NCI-H2196 treated with DMSO at 0.1 percent for 48 hours (cell line): ENCODE results near the gene MYDGF.
A peak's percentile ranks its signal among the peaks of the same experiment; 100 is the strongest.

Source experiments
- DNase-seq: peaks from one replicate; lab custom pipeline; 2025; ENCODE audit not compliant: unreplicated experiment; lab: John Stamatoyannopoulos, UW

Gene MYDGF

DNA sequence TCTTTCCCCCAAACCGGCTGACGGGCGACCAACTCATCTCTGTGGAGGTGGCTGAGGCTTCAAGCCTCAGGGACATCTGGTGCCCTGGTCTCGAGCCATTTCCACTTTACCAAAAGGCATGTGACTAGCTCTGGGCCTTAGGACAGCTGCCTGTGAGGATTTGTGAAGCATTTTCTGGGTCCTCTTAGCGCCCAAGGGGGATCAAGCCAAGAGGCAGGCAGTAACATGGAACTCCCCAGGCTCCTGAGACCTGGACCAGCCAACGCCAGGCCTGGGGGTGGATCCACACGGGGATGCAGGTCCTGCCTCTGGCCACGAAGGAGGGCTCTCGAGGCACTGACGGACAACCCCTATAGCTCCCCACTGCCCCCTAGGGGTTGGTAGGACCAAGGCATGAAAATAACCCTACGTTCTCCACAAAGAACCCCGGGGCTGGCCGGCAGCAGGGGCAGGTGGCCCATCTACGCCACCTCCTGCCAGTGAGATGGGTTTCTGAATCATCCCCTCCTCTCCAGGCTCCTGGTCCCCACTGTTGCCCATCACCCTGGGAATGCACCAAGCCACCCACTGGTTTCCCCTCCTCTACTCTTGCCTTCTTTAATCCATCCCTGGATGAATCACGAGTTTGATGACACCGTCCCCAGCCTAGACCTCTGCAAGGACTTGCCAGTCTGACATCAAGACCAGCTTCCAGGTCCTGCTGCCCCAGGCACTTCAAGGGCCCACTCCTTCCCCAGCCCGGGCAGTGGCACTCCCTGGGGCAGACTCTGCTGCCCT, 7.0 kb upstream of the MYDGF start:
- DNase-seq = peak; percentile 31

DNA sequence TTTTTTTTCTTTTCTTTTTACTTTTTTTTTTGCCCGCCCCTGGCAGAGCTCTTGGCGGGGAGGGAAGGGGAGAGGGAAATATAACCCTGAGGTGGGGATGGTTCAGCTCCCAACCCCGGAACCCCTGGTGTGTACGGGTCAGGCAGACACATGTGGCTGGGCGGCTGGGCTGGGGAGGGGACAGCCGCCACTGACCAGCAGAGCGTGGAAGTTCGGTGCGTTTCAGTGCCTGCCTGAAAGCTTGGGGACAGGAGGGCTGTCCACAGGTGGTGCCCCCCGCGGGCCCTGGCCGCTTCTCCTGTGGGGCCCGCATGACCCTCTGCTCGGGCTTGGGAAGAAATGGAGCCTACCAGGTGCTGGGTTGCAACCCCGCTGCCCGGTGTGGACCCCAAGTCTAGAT, 5.2 kb upstream of the MYDGF start:
- no peak for DNase-seq

DNA sequence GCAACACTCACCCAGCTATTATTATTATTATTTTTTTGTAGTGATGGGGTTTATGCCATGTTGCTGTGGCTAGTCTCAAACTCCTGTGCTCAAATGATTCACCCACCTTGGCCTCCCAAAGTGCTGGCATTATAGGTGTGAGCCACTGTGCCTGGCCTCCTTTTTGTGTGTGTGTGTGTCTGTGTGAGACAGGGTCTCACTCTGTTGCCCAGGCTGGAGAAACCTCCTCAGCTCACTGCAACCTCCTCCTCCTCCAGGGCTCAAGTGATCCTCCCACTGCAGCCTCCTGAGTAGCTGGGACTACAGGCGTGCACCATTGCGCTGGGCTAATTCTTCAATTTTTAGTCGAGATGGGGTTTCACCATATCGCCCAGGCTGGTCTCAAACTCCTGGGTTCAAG, 3.6 kb upstream of the MYDGF start:
- no peak for DNase-seq

DNA sequence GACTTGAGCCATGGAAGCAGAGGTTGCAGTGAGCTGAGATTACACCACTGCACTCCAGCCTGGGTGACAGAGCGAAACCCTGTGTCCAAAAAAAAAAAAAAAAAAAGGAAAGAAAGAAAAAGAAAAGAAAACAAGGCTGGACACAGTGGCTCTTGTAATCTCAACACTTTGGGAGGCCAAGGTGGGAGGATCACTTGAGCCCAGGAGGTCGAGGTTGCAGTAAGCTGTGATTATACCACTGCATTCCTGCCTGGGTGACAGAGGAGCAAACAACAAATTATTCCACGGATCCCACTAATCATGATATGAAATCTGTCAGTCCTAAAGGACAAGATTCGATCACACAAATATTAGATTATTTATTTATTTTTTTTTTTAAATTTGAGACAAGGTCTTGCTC, 3.1 kb upstream of the MYDGF start:
- no peak for DNase-seq

DNA sequence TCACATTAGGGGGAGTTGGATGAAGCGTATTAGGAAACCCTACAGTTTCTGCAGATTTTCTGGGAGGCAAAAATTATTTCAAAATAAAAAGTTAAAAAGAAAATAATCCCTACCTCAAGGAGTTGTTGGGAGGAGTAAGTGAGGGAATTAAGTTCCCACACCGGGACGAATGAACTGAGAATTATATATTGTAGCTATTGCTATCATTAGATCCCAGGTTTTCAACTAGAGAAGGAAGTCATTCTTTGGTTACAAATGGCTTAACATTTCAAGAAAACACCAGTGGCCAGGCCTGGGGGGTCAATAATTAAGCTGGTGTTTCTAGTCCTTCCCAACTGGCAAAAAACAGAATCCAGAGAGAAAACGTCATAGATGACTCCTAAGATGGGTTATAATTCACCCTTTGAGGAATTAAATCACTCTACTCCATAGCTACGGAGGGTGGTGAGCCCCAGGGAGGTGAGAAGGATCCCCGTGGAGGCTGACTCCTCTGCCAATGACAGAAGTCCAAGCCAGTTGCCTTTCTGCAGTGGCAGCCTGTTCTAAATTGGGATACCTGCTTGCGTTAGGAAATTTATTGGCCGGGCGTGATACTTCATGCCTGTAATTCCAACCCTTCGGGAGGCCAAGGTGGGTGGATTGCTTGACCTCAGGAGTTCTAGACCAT, 1.2 kb upstream of the MYDGF start:
- DNase-seq = no peak

DNA sequence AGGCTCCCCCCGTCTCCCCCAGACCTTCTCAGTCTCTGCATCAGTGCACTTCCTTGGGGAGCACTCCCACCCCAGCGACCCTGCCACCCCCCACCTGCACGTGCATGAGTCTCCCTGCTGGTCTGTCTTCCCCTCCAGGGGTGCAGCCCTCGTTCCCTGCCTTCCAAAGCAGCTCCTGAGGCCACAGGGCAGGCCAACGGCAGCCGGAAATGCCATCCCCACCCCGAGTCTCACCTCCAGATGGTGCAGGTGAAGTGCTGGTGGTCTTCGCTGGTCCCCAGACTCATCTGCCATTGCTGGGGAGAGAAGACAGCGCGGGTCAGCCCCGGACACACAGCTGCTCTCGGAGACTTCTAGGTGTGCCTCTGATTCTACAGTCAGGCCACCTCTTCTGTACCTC, 5.5 kb downstream of the MYDGF start:
- no peak for DNase-seq

DNA sequence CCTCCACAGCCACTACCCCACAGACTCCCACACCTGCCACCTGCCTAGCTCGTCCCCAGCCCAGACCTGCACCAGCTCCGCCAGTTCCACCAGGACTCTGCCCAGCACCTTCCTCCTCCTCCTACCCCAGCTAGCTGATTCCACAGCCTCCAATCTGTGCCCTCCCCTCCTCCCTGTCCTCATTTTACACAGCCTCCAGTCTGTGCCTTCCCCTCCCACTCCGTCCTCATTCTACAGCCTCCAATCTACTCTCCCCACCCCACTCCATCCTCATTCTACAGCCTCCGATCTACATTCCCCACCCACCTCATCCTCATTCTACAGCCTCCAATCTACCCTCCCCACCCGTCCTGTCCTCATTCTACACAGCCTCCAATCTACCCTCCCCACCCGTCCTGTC, 7.3 kb downstream of the MYDGF start:
- no peak for DNase-seq

DNA sequence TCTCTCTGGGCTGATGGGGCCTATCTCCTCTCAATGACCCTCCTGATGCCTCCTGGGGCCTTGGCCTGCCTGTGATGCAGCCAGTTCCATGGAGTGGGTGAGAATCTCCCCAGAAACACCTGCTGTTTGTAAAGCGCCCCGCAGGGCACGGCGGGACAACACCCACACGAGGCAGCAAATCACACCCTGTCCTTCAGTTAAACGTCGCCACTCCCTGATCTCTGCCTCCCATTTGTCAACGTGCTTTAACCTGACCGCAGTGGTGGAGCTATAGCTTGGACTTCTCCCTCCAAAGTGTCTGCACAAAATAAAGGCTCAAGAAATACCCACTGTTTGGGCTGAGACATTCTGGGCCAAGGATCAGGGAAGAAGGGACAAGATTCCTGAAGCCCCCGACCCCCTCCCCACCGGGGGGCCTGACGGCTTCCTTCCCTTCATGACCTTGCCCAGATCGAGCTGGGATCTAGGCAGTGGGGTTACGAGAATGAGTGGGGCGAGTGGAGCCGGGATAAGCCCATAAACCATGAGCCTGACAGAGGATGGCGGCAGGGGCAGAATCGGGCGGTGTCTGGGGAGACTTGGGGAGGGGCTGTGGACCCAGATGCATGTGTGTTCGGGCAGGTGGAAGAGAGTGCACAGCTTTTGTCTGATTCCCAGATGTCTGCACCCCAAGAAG, 8.0 kb downstream of the MYDGF start:
- DNase-seq = no peak

DNA sequence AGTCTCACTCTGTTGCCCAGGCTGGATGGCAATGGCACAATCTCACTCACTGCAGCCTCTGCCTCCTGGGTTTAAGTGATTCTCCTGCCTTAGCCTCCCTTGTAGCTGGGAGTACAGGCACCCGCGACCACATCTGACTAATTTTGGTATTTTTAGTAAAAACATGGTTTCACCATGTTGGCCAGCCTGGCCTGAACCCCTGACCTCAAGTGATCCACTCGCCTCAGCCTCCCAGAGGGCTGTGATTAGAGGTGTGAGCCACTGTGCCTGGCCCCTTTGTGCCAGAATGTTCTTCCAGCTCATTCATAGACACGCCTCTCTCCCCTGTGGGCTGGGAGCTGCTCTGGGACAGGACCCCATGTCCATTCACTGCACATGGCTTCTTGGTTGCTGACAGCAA, 9.1 kb downstream of the MYDGF start:
- no peak for DNase-seq

DNA sequence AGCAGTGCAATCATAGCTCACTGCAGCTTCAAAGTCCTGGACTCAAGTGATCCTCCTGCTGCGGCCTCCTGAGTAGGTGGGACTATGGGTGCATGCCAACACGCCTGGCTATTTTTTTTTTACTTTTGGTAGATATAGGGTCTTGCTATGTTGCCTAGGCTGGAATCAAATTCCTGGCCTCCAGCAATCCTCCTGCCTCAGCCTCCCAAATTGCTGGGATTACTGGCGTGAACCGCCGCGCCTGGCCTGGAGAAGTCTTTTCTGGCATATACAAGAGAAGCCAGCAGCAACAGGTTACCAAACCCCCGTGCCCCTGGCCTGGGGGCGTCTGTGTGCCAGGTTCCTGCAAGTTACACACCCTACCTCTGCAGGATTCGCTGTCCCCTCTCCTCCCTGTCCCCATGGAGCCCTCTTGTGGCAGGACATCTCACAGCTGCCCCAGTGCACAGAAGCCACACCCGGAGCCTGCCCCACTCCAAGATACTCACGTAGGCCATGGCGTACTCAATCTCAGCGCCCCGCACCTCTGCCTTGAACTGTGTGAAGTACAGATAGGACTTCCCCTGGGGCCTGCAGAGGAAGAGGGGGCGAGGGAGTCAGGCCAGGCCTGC, 9.9 kb downstream of the MYDGF start:
- peak; percentile 21 for DNase-seq

DNA sequence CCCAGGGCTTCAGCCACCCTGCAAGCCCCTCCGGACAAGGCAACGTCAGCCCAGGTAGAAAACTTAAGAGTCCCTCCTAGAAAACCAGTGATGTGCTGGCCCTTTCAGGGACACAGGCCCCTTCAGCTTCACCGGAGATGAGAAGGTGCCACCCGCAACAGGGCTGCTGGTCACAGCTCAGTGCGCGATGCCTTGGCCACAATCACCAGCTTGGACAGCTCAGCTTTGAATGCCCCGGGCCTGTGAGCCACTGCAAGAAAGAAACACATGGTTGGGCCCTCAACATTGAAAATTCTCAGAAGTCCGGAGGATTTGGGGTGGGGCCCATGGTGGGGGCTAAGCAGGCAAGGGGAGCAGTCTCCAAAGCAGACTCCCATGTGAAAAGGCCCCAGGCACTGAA, 12.3 kb downstream of the MYDGF start:
- no peak for DNase-seq

DNA sequence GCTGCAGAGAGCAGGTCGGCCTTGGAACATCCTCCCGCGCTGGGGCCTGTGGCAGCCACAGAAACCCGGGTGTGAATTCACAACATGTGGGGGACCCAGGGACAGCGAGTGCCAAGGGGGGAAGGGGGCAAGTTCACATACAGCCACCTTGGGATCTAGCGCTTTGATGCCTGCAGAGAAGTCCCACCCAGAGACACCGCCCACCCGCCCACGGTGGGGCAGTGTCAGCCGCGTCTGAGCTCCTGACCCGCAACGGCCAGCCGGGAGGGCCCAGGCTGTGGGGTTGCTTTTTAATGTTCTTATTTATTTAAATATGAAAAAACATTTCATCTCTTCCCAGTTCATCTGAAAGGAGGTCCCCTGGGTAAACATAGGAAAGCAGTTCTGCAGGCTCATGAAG, 12.9 kb downstream of the MYDGF start:
- no peak for DNase-seq

DNA sequence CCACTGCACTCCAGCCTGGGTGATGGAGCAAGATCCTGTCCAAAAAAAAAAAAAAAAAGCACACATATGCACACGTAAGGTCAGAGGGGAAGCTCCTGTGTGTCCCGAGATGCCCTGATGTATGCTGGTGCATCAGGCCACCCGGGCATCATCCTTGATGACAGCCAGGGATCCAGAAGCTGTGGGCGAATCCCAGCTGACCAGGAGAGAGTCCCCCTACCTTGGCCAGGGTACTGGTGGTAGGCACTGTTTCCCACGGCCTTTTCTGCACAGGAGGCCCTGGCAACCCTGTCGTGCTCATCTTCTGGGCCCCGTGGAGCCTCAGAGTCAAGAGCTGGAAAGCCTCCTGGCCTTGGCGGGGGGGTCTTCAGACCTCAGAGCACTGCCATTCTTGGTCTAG, 14.0 kb downstream of the MYDGF start:
- DNase-seq = no peak

DNA sequence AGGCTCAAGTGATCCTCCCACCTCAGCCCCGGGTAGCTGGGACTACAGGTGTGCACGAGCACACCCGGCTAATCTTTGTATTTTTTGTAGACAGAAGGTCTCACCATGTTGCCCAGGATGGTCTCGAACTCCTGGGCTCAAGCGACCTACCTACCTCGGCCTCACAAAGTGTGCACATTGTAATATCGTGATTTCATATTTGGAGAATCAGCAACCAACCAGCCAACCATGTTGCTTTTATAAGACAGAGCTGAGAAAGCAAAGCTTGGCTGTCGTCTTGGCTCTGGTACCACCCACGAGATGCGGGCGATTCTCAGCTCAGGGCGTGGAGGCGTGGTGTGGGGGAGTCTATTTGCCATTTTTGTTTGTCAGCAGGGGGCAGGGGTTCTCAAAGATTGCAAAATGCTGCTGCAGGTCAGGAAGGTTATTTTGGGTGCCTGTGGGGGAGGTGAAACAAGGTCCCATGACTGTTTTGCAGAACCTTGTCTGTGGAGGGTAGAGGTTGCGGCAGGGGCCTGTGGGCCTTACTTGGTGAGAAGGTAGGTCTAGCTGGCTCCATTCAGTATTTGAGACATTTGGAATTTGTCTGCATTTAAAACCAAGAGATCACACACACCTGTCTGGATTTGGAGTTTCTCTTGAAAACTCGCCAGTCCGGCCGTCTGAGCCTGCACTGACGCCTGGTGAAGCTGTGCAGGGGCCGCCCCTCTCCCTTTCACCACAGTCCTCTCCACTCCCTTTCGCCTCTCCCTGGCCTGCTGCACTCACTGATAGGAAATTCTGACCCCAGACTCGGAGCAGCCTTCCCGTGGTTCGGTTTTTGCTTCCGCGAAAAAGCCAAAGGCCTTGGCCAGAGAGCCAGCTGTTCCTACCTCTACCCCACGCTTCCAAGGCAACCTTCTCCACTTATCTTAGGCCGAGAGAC, 15.4 kb downstream of the MYDGF start:
- no peak for DNase-seq

DNA sequence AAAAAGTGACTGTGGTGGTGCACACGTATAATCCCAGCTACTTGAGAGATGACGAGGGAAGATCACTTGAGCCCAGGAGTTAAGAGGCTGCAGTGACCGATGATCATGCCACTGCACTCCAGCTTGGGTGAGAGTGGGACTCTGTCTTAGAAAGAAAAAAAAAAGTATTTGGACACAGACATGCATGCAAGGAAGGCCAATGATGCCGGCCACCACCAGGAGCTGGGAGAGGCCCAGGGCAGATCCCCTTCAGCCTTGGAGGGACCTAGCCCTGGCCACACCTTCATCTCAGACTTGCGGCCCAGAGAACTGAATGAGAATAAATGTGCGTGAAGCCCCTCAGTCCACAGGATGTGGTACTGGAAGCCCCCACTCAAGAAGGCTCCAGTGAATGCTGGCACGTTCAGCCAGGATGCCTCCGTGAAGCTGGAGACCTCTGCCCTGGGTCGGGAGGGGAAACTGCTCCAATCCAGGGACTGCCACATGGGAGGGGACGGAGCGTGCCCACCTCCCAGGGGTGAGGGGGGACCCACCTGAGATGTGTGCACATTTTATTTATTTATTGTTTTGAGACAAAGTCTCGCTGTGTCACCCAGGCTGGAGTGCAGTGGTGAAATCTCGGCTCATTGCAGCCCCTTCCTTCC, 16.2 kb downstream of the MYDGF start:
- DNase-seq = no peak

DNA sequence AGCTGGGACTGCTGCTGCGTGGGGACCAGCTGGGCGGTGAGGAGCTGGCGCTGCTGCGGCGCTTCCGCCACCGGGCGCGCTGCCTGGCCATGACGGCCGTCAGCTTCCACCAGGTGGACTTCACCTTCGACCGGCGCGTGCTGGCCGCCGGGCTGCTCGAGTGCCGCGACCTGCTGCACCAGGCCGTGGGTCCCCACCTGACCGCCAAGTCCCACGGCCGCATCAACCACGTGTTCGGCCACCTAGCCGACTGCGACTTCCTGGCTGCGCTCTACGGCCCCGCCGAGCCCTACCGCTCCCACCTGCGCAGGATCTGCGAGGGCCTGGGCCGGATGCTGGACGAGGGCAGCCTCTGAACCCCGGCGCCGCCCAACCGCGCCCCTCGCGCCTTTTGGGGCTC, 18.1 kb downstream of the MYDGF start:
- DNase-seq = no peak

DNA sequence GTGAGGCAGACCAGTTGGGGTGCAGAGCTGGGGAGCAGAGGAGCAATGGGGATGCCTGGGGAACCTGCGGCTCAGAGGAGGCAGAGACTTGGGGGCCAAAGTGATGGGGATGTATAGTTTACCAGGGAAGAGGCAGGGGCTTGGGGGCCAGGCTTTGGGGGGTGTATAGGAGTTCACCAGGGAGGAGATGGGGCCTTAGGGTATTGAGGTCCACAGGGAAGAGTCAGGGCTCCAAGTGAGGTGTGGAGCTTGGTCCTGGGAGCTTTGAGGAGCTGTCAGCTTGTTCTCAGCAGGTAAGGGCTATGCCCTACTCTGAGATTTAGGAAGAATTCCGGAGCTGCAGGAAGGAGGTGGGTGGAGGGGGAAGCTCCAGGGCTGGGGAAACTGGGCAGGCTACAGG, 20.0 kb downstream of the MYDGF start:
- no peak for DNase-seq

DNA sequence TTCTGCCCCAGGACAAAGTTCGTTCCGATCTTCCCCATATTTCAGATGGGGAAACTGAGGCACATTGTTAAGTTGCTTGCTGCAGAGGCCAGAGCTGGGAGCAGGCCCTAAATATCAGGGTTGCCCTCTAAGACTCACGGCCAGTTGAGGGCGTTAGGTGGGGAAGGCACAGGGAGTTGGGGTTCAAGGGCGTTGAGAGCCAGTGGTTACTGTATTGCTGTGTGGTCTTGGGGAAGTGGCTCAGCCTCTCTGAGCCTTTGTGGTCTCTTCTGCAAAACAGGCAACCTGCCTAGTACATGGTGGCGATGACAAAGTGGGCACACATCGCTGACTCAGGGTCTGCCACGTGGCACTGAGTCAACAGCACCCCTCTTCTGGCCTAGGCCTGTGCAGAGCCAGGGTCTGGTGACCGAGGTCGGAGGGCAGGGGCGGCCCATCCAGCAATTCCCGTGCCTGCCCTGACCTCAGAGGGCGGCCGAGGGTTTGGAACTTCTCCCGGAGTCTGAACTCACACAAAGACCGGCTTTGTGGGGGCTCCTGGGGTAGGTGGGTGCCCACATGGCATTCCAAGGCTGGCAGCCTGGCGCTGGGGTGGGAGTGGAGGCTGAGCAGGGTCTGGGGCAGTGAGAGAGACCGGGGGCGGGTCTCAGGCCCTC, 20.6 kb downstream of the MYDGF start:
- DNase-seq = no peak

DNA sequence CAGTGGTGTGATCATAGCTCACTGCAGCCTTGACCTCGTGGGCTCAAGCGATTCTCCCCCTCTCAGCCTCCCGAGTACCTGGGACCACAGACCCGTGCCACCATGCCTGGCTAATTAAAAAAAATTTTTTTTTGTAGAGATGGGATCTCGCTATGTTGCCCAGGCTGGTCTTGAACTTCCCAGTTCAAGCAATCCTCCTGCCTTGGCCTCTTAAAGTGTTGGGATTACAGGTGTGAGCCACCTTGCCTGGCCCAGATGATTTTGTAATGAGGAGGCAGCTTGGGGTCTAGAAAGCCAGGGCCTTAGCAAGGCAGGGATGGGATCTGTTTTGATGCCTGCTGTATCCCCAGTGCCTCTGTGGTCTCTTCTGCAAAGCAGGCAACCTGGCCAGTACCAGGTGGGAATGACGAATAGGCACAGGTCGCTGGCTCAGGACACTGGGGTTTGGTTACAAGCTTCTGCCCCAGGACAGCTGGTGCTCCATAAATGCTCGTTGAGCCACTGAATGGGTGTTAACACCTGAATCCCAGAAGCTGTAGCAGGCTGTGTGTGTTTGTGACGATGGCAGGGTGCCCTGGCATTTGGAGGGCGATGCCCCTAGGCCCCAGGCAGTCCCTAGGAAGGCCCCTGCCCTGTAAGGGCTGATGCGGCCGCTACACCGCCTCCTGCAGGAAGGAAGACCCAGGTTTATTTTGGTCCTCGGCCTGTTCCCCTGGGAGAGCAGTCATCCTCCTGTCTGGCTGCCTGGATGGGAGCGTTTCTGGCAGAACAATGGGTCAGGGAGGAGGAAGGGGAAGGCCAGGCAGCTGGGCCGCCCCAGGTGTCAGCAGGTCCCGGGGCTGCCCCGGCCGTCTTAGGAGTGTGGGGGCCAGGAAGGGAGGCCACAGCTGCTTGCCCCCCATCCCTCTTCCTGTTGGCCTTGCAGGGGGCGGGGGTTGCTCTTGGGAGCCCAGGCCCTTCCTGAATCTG, 22.2 kb downstream of the MYDGF start:
- no peak for DNase-seq
